SH-SY5Y (cell line): ENCODE measurements around the gene SOWAHA.

ENCODE experiments used
- GATA2 ChIP-seq: IDR thresholded peaks from 2 replicates; pipeline ENCODE4 v1.6.1; 2011; ENCODE audit warnings: mild to moderate bottlenecking, low read depth, low read length
- GATA3 ChIP-seq: IDR thresholded peaks from 2 replicates; pipeline ENCODE4 v1.6.1; 2011; ENCODE audit warnings: low read depth, mild to moderate bottlenecking, low read length, moderate library complexity

The SOWAHA gene

DNA sequence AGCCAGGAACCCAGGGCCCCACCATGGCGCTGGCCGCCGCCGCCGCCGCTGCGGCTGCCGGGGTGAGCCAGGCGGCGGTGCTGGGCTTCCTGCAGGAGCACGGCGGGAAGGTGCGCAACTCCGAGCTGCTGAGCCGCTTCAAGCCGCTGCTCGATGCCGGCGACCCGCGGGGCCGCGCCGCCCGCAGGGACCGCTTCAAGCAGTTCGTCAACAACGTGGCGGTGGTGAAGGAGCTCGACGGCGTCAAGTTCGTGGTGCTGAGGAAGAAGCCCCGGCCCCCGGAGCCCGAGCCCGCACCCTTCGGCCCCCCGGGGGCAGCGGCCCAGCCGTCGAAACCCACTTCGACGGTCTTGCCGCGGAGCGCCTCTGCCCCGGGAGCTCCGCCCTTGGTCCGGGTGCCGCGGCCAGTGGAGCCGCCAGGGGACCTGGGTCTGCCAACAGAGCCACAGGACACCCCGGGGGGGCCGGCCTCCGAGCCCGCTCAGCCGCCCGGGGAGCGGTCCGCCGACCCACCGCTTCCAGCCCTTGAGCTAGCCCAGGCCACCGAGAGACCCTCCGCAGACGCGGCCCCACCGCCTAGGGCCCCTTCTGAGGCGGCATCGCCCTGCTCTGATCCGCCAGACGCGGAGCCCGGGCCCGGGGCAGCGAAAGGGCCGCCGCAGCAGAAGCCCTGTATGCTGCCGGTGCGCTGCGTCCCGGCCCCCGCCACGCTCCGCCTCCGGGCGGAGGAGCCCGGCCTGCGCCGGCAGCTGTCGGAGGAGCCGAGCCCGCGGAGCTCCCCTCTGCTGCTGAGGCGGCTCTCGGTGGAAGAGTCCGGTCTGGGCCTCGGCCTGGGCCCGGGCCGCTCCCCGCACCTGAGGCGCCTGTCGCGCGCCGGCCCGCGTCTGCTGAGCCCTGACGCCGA, 749 bp downstream of the SOWAHA start:
- TF ChIP-seq GATA2: no peak
- TF ChIP-seq GATA3: no peak

DNA sequence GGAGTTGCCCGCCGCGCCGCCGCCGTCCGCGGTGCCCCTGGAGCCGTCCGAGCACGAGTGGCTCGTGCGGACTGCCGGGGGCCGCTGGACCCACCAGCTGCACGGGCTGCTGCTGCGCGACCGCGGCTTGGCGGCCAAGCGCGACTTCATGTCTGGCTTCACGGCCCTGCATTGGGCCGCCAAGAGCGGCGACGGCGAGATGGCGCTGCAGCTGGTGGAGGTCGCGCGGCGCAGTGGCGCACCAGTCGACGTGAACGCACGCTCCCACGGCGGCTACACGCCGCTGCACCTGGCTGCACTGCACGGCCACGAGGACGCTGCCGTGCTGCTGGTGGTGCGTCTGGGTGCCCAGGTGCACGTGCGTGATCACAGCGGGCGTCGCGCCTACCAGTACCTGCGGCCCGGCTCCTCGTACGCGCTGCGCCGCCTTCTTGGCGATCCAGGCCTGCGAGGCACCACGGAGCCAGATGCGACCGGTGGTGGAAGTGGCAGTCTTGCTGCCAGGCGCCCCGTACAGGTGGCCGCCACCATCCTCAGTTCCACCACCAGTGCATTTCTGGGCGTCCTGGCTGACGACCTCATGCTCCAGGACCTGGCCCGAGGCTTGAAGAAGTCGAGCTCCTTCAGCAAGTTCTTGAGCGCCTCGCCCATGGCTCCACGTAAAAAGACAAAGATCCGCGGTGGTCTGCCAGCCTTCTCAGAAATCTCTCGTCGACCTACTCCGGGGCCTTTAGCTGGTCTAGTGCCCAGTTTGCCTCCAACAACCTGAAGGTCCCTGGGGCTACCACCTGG, 1.6 kb downstream of the SOWAHA start:
- TF ChIP-seq GATA2 (no peak), GATA3 (no peak)

DNA sequence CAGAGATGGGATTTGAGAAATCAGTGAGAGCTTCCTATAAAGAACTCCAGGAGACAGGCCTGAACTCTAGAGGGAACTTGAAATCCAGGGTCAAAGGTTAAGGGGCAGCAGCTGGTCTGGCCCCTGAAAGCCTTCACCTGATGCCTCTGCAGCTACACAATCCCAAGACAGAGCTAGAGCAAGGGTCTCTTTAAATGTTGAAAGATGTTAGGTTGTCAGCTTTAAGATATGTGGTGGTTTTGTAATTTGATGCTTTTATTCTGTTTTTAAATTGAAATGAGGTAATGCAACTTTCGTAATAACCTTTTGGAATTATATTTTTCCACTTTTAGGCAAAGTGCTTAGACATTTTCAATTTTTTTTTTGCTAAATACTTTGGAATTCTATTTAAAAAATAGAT, 2.4 kb downstream of the SOWAHA start:
- TF ChIP-seq GATA3 (no peak), GATA2 (no peak)

- no peak for TF ChIP-seq GATA2
- no peak for TF ChIP-seq GATA3
Measured at GRCh38 chr5:132816083-132816482, 3.0 kb downstream of the SOWAHA start.

GRCh38 chr5:132816554-132816953, 3.5 kb downstream of the SOWAHA start:
- no peak for TF ChIP-seq GATA2
- no peak for TF ChIP-seq GATA3

DNA sequence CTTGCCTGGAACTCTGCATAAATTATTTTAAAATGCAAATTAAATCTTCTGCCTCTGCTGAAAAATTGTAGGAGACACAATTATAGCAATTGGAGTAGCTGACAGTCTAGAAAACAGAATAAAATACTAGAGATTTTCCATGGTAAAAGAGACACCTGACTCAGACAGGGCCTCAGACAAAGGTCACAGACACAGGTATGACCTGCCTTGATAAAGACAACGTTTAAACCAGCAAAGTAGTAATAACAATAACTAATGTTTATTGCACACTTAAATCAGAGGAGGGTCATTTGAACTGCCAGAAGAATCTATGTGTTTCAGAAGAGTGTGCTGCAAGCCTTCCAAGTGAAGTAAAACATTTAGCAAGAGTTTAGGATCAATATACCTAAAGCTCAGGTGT, 3.9 kb downstream of the SOWAHA start:
- TF ChIP-seq GATA2: no peak
- no peak for TF ChIP-seq GATA3

GRCh38 chr5:132819468-132819867, 6.4 kb downstream of the SOWAHA start:
- TF ChIP-seq GATA2 (no peak), GATA3 (no peak)

DNA sequence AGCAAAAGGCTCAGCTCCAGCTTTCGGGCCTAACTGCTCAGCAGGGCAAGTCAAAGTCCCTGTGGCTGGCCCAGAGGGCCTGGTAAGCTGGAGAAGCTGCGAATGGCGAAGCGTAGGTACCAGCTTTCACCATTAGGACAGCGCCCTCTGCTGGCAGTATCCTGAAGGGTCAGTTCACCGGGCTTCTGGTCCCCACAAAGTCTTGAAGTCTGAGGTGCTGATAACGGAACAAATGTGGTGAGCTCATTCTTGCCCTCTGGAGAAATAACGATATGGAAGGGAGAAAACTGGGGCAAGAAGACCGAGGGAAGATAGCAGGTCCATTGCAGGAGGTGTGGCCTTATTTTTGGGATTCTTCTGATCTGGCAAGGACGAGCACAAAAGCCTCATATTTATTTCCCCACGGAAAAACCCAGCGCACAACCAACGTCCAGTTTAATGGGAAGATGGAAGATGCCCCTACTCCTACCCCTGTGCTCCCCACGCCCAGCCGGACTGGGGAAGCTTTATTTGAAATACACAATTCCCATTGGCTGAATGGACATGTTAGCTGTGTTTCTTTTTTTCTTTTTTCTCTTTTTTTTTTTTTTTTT, 7.2 kb downstream of the SOWAHA start:
- TF ChIP-seq GATA2: no peak
- TF ChIP-seq GATA3: no peak

GRCh38 chr5:132821350-132821749, 8.2 kb downstream of the SOWAHA start:
- TF ChIP-seq GATA3: no peak
- TF ChIP-seq GATA2: no peak

GRCh38 chr5:132821791-132822190, 8.7 kb downstream of the SOWAHA start:
- no peak for TF ChIP-seq GATA3
- no peak for TF ChIP-seq GATA2

- TF ChIP-seq GATA3: no peak
- TF ChIP-seq GATA2: no peak
Measured at GRCh38 chr5:132822650-132823480, 9.8 kb downstream of the SOWAHA start.

DNA sequence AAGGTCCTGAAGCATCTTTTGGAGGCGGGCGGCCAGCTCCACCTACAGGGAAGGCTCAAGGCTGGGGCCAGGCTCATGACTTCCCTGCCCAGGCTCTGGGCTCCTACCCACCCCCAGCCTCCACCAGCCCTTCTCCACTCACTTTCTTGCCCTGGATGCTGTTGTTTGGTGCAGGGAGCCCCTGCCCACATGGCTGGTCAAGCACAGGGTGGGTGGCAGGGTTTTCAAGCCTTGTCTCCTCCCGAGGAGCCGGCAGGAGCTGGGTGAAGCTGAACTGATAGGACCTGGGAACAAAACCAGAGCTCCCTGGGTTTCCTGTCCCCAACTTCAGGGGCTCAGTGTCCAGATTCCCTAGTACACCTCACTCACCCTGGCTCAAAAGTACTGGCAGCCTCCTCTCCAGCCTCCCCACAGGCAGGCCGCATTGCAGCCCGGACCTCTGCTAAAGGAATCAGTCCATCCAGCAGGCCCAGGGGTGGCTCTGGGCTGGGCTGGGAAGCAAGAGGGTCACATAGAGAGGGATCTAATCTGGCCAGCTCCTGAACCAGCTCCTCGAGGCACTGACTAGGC, 10.5 kb downstream of the SOWAHA start:
- TF ChIP-seq GATA3 (no peak), GATA2 (no peak)

GRCh38 chr5:132824426-132824825, 11.3 kb downstream of the SOWAHA start:
- no peak for TF ChIP-seq GATA3
